Stimulated activated CD4-positive, alpha-beta T cell treated with anti-CD3 and anti-CD28 coated beads, Interleukin-1b, Interleukin-23, amount 100 ng/mL, for 24 hours (primary cell): ENCODE data around the gene ESRRA.
"Not testable (repeated sequence)": the region's sequence is repeated elsewhere in the genome, so short reads cannot be mapped to it uniquely, and the experiment has no call there.

Source experiments
- DNase-seq, 4 experiments: peaks; one replicate each; pipeline ENCODE4 v3.0.0-alpha.2; 2020; ENCODE audit warnings: low read depth in 4 of 4, low spot score in 1 of 4

ESRRA gene

GRCh38 chr11:64291752-64292459, 13.4 kb upstream of the ESRRA start:
- no peak for DNase-seq

- DNase-seq, result no peak
Observed at GRCh38 chr11:64292460-64293254, 12.7 kb upstream of the ESRRA start.

- DNase-seq, result no peak
Observed at GRCh38 chr11:64294774-64295173, 10.6 kb upstream of the ESRRA start.

- DNase-seq, result no peak
Observed at GRCh38 chr11:64295760-64296159, 9.6 kb upstream of the ESRRA start.

- no peak for DNase-seq
Observed at GRCh38 chr11:64296236-64296635, 9.1 kb upstream of the ESRRA start.

GRCh38 chr11:64296830-64297698, 8.3 kb upstream of the ESRRA start:
- DNase-seq, result no peak

GRCh38 chr11:64297699-64298358, 7.5 kb upstream of the ESRRA start:
- DNase-seq, result no peak

GRCh38 chr11:64298966-64299846, 6.1 kb upstream of the ESRRA start:
- DNase-seq, result no peak

- DNase-seq, result no peak
Observed at GRCh38 chr11:64299847-64300648, 5.3 kb upstream of the ESRRA start, which contains the start of gene CATSPERZ. TSS of gene CATSPERZ (plus strand) at chr11:64300358. CDS start at chr11:64300411, 53 bp downstream.

GRCh38 chr11:64303109-64304031, 2.0 kb upstream of the ESRRA start:
- DNase-seq, result no peak

GRCh38 chr11:64304032-64304315, 1.4 kb upstream of the ESRRA start:
- no peak for DNase-seq

- DNase-seq, result peak; percentile 90 to 97 (median 96)
Observed at GRCh38 chr11:64304316-64305072, 830 bp upstream of the ESRRA start.

- peak; percentile 32 to 59 (median 52) for DNase-seq
Observed at GRCh38 chr11:64305691-64306562, 603 bp downstream of the ESRRA start.

- DNase-seq, result no peak
Observed at GRCh38 chr11:64306563-64306875, 1.2 kb downstream of the ESRRA start.

- DNase-seq, result no peak
Observed at GRCh38 chr11:64306876-64307622, 1.7 kb downstream of the ESRRA start.

- DNase-seq, result not testable (repeated sequence)
Observed at GRCh38 chr11:64307795-64308194, 2.5 kb downstream of the ESRRA start.
